Glomerular endothelial cell (primary cell): Measurements from ENCODE around the gene ITGA7. TPM values are rescaled to one million over a fixed set of nuclear protein-coding genes. Genes with fewer than 3 reads are reported as not detected.

Source experiments
- DNase-seq: peaks from one replicate; pipeline ENCODE4 v3.0.0-alpha.2; 2011; ENCODE audit warnings: low read depth, low spot score; ENCODE audit errors: extremely low read depth
- total RNA-seq: library from RNA; depleted of rRNA; stranded (reverse); fragments of >200 nt; gene quantifications from 2 replicates; pipeline ENCODE4 v1.2.3, GENCODE V29; 2015

ITGA7 gene
- total RNA-seq, 1 donor from 2014 or later = 0.18 TPM

DNA sequence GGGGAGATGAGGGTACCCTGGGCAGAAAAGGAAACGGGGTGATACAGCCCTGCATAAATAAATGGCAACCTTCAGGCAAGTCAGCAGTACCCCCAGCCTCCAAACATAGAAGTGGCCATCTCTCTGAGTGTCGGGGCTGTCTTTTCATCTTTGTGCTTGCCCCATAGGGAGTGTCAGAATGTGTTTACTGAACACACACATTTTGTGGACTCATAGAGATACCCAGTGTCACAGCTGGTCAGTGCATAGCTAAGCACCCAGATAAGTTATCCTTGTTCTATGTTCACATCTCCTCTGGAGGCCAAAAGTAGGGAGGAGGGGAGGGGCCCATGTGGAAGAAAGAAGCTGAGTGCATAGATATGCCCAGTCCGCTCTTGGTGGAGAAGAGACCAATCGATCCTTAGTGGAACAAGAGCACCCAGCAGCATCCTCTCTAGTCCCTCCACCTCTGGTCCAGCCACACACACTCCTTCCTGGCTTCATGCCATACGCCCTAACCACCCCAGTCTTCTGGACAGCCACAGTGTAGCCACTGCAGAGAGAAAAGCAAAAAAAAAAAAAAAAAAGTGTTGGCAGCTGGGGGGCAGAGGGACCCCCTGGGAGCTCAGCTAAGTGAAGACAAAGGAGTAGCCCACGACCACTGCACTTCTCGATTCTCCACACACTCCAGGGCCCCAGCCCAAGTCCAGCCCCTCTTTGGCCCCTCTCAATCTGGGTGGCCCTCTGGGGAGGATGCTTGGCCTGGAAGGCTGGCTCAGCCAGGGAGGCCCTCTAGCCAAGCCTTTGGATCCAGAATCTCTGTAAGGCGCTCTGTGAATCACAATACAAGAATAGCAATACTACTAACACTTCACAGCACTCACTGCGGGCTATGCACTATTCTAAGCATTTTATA, 2.6 kb downstream of the ITGA7 start:
- DNase-seq = no peak

GRCh38 chr12:55703901-55704761, 3.6 kb downstream of the ITGA7 start:
- DNase-seq = no peak

DNA sequence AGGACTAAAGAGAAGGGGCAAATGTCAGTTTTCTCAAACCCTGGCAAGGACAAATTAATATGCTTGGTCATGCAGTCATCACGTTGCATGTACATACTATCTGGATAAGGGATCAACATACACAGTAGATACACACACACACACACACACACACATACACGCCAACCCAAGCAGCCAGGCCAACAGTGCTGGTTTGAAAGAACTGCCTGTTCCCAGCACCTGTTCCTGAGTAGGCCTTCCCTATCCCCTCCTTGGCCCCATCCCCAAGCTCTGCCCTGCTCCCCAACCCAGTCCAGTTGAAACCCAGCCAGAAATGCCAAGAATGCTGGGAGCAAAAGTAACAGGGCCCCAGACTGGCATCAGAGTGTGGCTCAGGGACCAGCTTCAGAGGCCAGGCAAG, 4.4 kb downstream of the ITGA7 start:
- DNase-seq = no peak

DNA sequence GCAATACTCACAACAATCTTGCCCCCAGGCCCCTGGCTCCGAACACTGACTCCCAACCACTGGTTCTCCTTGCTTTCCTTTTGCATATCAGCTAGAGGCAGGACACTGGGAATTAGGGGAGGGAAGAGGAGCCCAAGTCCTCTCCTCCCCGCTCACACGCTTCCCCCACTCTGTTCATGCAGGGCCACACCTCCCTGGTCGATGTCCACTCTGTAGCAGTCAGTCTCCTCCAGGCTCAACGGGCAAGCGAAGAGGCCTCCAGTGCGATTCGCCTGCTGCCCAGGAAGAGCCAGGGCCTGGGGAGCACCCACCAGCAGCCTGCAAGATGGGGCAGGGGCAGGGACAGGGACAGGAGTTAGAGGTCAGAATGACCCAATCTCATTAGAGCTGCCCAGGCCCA, 4.8 kb downstream of the ITGA7 start:
- DNase-seq = no peak

DNA sequence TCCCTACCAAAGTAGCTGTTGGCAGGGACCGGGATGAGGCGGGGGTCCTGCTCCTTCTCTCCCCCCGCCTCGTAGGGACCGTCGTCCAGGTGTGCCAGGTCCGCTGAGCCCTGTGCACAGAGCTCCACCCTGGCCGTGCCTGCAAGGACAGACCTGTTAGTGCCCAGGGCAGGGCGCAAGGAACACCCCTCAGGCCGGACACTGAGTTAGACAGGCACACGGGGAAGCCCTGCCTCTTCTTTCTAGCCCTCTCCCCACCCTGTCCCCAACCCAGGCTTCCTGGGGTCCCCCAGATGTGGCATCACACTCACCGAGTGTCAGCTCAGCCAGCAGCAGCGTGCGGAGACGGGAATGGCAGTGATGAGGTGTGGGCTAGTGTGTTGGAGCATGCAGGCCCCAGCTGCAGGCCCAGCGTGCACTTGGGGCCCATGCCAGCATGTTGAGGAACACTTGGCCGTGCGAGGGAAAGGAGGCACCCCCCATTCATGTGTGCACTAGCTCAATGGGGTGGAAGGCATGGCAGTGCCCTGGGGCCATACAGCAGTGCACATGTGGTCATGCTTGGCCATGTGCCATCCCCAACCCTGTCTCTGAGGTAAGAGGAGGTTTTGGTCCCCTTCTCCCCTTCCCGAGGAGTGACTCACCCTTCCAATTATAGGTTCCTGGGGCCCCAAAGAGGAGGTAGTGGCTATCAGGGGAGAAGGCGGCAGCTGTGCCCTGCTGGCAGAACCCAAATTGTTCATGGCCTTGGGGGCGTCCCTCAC, 7.3 kb downstream of the ITGA7 start:
- no peak for DNase-seq

- no peak for DNase-seq
Measured at GRCh38 chr12:55699471-55700055, 8.1 kb downstream of the ITGA7 start.

GRCh38 chr12:55698965-55699364, 8.7 kb downstream of the ITGA7 start:
- DNase-seq = no peak

DNA sequence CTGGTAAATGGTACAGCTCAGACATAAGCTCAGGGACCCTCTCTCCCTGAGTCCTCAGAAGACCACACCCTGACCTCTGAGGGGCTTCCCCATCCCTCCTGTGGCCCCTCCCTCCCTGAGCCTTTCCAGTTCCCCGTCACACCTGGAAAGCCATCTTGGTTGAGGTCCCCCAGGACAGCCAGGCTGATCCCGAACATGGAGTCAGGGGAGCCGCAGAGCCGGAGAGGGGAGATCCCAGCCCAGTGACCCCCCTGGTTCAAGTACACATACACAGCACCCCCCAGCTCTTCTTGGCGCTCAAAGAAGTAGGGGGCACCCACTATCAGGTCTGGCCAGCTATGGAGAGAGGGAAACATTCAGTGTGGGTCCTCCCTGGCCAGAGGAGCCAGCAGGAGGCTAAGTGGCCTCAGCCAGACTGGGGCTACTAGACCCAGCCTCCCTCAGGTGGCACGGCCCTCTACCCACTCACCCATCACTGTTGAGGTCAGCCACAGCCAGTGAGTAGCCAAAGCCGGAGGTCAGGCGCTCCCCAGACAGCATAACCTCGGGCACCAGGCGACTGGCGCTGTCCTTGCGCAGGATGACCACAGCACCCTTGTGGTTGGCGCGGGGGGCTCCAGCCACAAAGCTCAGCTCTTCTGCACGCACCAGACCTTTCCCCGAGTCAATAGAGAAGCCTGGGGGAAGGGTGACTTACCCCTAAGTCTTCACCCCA, 9.3 kb downstream of the ITGA7 start:
- DNase-seq = no peak

DNA sequence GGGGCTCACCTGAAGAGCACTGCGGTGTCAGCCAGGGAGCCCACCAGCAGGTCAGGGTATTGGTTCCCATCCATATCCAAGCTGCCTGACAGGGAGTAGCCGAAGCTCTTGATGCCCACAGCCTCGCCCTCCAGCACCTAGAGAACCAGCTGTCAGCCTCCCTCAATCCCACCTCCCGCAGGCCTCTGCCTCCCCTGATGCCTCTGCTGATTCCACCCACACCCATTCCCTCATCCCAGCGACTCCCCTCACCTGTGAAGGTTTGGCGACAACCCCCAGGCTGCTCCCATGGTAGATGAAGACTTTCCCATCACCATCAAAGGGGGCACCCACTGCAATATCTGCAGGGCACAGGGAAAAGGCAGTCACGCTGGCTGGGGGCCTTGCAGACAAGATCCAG, 10.0 kb downstream of the ITGA7 start:
- DNase-seq = no peak

GRCh38 chr12:55696796-55697462, 10.8 kb downstream of the ITGA7 start:
- DNase-seq = no peak

DNA sequence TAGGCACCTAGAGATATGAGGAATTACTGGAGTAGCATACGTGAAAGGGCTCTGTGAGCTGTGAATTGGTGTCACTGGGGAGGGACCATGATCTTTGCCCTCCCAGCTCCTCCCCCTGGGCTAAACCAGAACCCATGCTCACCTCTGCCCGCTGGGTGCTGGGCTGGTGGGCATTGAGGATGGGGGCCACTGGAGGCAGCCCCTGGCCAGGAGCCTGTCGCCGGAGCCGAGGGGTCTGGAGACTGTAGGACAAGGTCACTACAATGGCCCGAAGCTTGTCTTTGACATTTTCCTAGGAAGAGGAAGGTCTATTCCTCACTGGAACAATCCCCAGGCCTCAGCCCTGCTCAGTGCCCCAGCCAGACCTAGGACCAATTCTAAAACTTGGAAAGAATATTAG, 11.6 kb downstream of the ITGA7 start:
- no peak for DNase-seq

DNA sequence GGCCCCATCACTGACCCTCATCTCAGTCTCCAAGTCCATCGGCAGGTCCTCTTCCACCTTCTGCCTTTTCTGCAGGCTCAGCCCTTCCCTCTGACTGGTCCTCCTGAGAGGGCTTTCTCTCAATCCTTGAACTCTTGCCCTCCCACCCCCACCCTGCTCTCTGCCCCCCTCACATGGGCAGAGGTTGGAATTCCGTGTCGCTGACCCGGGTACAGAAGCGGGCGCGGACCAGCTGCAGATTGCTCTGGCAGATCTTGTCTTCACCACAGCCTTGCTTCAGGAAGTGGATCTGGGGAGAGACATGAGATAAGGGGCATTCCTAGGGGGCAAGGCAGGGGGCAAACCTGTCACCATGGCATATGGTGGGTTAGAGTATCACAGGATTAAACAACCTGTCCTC, 12.4 kb downstream of the ITGA7 start:
- no peak for DNase-seq

GRCh38 chr12:55694651-55695050, 13.1 kb downstream of the ITGA7 start:
- DNase-seq = no peak

DNA sequence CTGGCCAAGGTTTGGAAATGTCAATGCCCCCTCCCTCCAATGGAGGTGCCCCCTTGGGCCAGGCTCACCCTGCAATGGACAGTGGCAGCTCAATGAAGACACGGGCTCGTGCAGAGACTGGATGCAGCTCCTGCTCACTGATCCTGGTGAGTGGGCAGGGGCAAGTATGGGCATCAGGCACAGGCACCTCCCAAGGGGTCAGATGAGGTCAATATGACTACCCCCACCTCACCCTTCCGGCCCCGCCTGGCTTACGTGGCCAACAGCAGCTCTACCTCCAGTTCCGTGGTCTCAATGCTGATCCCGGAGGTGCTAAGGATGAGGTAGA, 13.6 kb downstream of the ITGA7 start:
- no peak for DNase-seq

DNA sequence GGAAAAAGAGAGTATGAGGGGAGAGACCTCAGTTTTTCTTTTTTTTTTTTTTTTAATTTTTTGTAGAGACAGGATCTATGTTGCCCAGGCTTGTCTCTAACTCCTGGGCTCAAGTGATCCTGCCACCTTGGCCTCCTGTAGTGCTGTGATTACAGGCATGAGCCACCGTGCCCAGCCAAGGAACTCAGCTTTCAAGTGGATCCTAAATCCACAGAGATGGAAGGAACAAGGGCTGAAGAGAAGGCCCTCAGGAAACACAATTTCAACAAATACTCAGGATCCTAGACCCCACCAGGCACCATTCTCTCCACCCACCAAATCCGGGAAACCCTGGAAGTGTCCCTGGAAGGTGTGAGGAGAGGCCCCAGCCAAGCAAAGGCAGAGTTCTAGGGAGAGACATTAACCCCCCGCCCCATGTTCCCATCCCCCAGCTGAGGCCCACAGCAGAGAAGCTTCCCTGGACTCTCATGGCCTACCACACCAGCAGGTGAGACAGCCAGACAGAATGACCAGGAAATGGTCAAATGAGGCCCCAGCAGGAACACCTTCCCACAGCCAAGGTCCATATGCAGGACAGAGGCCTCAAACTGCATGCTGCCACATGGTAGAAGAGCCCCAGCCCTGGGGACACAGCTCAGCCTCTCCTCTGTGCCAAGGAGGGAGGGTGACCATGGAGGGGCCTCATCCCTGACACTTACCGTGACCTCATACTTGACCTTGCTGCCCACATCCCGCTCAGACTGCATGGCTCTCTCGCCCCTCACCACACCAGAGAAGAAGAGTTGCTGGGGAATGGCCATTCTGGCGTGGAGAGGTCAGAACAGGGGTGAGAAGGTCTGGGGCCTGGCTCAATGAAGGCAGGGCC, 14.1 kb downstream of the ITGA7 start:
- no peak for DNase-seq

GRCh38 chr12:55692631-55693322, 14.9 kb downstream of the ITGA7 start:
- DNase-seq = no peak

- DNase-seq = no peak
Measured at GRCh38 chr12:55688716-55689655, 18.7 kb downstream of the ITGA7 start.
